ENCODE results near the gene BTBD18. TPM values are rescaled to one million over a fixed set of nuclear protein-coding genes. Genes with fewer than 3 reads are reported as not detected.

The BTBD18 gene
- total and polyA plus RNA-seq, 5 donors from 2014 or later: 0.20 to 0.61 (median 0.52) TPM; not detected in 1

DNA sequence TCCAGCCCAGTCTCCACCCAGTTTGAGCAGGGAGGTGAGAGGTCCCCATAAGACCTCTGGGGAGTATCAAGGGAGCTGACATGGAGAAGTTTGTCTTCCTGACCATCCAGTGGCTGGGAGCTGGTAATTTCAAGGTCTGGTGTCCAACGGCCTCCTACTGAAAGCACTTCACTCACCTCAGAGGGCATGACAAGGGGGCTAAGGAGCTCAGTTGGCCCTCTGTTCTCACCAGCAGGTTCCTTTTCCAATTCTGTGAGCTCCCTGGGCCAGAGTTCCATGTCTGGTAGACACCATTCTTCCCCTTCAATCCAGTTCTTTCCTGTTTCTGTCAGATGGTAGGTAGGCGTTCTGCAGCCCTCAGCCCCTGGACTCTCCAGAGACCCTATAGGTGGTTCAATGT, 7.3 kb downstream of the BTBD18 start:
- Mint-ChIP-seq H3K36me3 (peaks cover 14% of the 10 kb centered on the region), H3K9me3 (no peaks in the 10 kb centered on the region), H3K4me1 (peaks cover 17 to 49% (median 26%) of the 10 kb centered on the region in 4 donors), H3K4me3 (peak overlapping the region in 3 of 4 donors; percentile 31 to 86 (median 58)), H3K27me3 (peaks cover 4% of the 10 kb centered on the region), H3K27ac (peak overlapping the region; percentile 65 to 92 (median 80))
- H3K27ac ChIP-seq (ENCODE audit: insufficient read depth, low read length, poor library complexity, severe bottlenecking): no peak overlapping the region
- ATAC-seq (ENCODE audit: low read depth in 2 of 2) (no peak), DNase-seq (no peak)
- H3K36me3 ChIP-seq (ENCODE audit: control insufficient read depth, insufficient read depth, low read length): peaks cover 26% of the 10 kb centered on the region
- H3K9me3 ChIP-seq (ENCODE audit: control insufficient read depth in 2 of 2, low read length in 2 of 2): no peaks in the 10 kb centered on the region
- H3K4me1 ChIP-seq (ENCODE audit: control insufficient read depth, insufficient read depth, low read length, poor library complexity, severe bottlenecking): peaks cover 19% of the 10 kb centered on the region
- H3K27me3 ChIP-seq (ENCODE audit: control insufficient read depth, insufficient read depth, low read length): no peaks in the 10 kb centered on the region
- H3K4me3 ChIP-seq (ENCODE audit: low read depth, low read length): no peak overlapping the region

DNA sequence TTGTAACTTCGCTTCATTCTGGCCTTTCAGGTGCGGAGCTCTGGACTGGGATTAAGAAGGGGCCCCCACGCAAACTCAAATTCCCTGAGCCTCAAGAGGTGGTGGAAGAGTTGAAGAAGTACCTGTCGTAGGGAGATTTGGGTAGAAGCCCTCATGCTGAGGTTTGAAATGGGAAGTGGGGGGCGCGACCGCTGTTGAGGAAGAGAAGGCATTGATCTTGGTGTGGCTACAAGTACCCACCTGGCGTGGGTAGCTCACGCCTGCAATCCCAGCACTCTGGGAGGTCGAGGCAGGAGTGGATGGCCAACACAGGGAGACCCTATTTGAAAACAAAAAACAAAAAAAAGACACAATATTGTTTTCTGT, 9.5 kb downstream of the BTBD18 start:
- no peaks in the 10 kb centered on the region for H3K9me3 ChIP-seq (ENCODE audit: control insufficient read depth in 2 of 2, low read length in 2 of 2)
- Mint-ChIP-seq H3K27ac (peak overlapping the region; percentile 96 to 100 (median 97)), H3K36me3 (peaks cover 24% of the 10 kb centered on the region), H3K27me3 (peaks cover 4% of the 10 kb centered on the region), H3K4me1 (peaks cover 13 to 45% (median 26%) of the 10 kb centered on the region in 4 donors), H3K9me3 (no peaks in the 10 kb centered on the region), H3K4me3 (peak overlapping the region; percentile 91 to 99 (median 94))
- no peaks in the 10 kb centered on the region for H3K27me3 ChIP-seq (ENCODE audit: control insufficient read depth, insufficient read depth, low read length)
- peaks cover 19% of the 10 kb centered on the region for H3K4me1 ChIP-seq (ENCODE audit: control insufficient read depth, insufficient read depth, low read length, poor library complexity, severe bottlenecking)
- no peak for DNase-seq
- peak overlapping the region; percentile 88 for H3K4me3 ChIP-seq (ENCODE audit: low read depth, low read length)
- H3K36me3 ChIP-seq (ENCODE audit: control insufficient read depth, insufficient read depth, low read length): peaks cover 45% of the 10 kb centered on the region
- peak overlapping the region; percentile 91 for H3K27ac ChIP-seq (ENCODE audit: insufficient read depth, low read length, poor library complexity, severe bottlenecking)
- no peak for ATAC-seq (ENCODE audit: low read depth in 2 of 2)

DNA sequence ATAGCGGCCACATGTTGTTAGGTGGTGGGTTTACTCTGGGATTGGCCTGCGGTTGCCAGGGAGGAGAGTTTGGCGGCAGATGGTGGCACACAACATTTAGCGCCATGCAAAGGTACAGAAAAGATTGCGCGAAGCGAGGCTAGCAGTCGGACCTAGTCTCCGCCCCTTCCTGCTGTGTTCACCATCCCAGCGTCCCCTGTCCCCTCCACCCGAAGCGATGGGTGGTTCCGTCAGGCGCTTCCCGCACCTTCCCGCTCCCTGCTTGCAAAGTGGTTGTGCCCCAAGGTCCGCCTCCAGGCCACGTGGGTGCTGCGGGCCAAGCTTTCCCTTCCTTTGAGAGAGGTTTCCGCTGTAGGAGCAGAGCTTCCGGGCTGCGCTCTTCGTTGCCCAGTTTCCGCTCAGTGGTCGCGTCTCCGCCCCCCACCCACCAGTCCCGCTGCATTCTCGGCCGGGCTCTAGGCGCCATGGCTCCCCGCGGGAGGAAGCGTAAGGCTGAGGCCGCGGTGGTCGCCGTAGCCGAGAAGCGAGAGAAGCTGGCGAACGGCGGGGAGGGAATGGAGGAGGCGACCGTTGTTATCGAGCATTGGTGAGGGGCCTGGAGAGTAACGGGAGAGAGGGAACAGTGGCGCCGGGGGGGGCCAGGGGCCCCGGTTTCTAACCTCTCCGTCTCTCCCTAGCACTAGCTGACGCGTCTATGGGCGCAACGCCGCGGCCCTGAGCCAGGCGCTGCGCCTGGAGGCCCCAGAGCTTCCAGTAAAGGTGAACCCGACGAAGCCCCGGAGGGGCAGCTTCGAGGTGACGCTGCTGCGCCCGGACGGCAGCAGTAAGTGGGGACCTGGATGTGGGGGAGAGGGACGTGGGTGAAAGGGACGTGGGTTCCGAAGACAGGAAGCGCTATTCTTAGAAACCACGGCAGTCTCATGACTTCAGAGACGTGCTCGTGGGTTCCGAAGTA, 10.2 kb downstream of the BTBD18 start, which contains the start of gene SELENOH:
Gene SELENOH (plus strand): TSS at position 360 of the 955 bp plus-strand sequence. CDS start 105 bp downstream, at position 465.
- H3K9me3 Mint-ChIP-seq: no peaks in the 10 kb centered on the region
- peaks cover 19% of the 10 kb centered on the region for H3K4me1 ChIP-seq (ENCODE audit: control insufficient read depth, insufficient read depth, low read length, poor library complexity, severe bottlenecking)
- peak within 1 kb of the TSS; percentile 96 to 100 (median 97) for H3K27ac Mint-ChIP-seq
- H3K27me3 ChIP-seq (ENCODE audit: control insufficient read depth, insufficient read depth, low read length): no peaks in the 10 kb centered on the region
- DNase-seq: peak; percentile 86 to 97 (median 89)
- ATAC-seq (ENCODE audit: low read depth in 2 of 2): peak; percentile 81 to 83
- peaks cover 4% of the 10 kb centered on the region for H3K27me3 Mint-ChIP-seq
- peaks cover 23% of the 10 kb centered on the region for H3K36me3 Mint-ChIP-seq
- peak within 1 kb of the TSS; percentile 91 for H3K27ac ChIP-seq (ENCODE audit: insufficient read depth, low read length, poor library complexity, severe bottlenecking)
- H3K36me3 ChIP-seq (ENCODE audit: control insufficient read depth, insufficient read depth, low read length): peaks cover 45% of the 10 kb centered on the region
- H3K9me3 ChIP-seq (ENCODE audit: control insufficient read depth in 2 of 2, low read length in 2 of 2): no peaks in the 10 kb centered on the region
- H3K4me3 ChIP-seq (ENCODE audit: low read depth, low read length): peak within 1 kb of the TSS; percentile 88
- peaks cover 10 to 42% (median 26%) of the 10 kb centered on the region in 4 donors for H3K4me1 Mint-ChIP-seq
- H3K4me3 Mint-ChIP-seq: peak within 1 kb of the TSS; percentile 91 to 99 (median 94)

DNA sequence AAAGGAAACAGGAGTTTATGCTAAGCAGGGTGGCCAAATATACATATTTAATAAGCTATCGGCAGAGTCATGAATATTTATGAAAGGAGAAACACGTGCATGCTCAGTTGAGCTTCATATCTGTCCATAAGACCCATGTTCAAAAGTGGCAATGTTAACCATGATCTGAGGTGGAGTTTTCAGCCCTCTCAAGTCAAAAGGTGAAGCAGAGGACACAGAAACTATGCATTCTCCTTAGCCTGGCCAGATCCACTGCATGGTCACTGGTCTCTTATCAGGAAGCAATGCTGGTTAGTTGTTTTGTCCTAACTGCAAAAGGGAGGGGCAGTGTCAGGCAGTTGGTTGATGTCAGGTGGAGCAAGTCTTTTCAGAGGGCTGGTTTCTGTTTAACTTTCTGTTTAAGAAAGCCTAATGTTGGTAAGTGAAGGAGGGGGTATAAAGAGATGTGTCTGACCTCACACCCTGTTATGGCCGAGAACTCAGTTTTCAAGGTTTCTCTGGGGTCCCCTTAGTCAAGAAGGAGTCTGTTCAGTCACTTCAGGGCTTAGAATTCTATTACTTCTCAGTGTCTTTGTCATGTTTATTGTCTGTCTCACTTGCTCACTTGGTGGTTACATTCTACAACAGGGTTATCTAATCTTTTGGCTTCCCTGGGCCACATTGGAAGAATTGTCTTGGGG, 15.9 kb downstream of the BTBD18 start:
- Histone ChIP-seq H3K27ac (ENCODE audit: insufficient read depth, low read length, poor library complexity, severe bottlenecking) (no peak overlapping the region), H3K4me1 (ENCODE audit: control insufficient read depth, insufficient read depth, low read length, poor library complexity, severe bottlenecking) (peaks cover 4% of the 10 kb centered on the region), H3K9me3 (ENCODE audit: control insufficient read depth in 2 of 2, low read length in 2 of 2) (no peaks in the 10 kb centered on the region), H3K4me3 (ENCODE audit: low read depth, low read length) (no peak overlapping the region), H3K36me3 (ENCODE audit: control insufficient read depth, insufficient read depth, low read length) (peaks cover 24% of the 10 kb centered on the region), H3K27me3 (ENCODE audit: control insufficient read depth, insufficient read depth, low read length) (no peaks in the 10 kb centered on the region)
- Mint-ChIP-seq H3K4me3 (no peak overlapping the region), H3K36me3 (peaks cover 22% of the 10 kb centered on the region), H3K27me3 (no peaks in the 10 kb centered on the region), H3K4me1 (peaks cover 9 to 15% (median 12%) of the 10 kb centered on the region in 4 donors), H3K27ac (peak overlapping the region; percentile 33 to 75 (median 56)), H3K9me3 (no peaks in the 10 kb centered on the region)
- ATAC-seq (ENCODE audit: low read depth in 2 of 2): no peak
- DNase-seq: peak in 1 of 3 donors; percentile 46

DNA sequence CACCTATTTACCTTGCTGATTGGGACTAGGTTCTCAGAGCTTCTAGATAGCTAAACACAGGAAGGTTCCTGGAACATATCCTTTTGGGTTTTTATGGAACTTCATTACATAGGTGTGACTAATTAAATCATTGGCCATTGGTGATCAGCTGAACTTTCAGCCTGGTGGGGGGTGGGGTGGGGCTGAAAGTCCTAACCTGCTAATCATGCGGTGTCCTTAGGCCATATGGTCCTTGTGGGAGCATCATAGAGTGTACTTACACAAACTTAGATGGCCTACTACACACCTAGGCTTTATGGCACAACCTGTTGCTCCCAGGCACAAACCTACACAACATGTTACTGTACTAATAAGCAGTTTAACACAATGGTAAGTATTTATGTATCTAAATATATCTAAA, 19.0 kb downstream of the BTBD18 start:
- no peaks in the 10 kb centered on the region for H3K4me1 ChIP-seq (ENCODE audit: control insufficient read depth, insufficient read depth, low read length, poor library complexity, severe bottlenecking)
- ATAC-seq (ENCODE audit: low read depth in 2 of 2): no peak
- H3K9me3 Mint-ChIP-seq: no peaks in the 10 kb centered on the region
- peak overlapping the region in 2 of 3 donors; percentile 3 to 67 for H3K27ac Mint-ChIP-seq
- H3K27me3 ChIP-seq (ENCODE audit: control insufficient read depth, insufficient read depth, low read length): no peaks in the 10 kb centered on the region
- peaks cover 10% of the 10 kb centered on the region for H3K36me3 ChIP-seq (ENCODE audit: control insufficient read depth, insufficient read depth, low read length)
- H3K4me3 ChIP-seq (ENCODE audit: low read depth, low read length): no peak overlapping the region
- no peak overlapping the region for H3K27ac ChIP-seq (ENCODE audit: insufficient read depth, low read length, poor library complexity, severe bottlenecking)
- no peak for DNase-seq
- no peaks in the 10 kb centered on the region for H3K27me3 Mint-ChIP-seq
- peaks cover 11 to 25% (median 17%) of the 10 kb centered on the region in 4 donors for H3K4me1 Mint-ChIP-seq
- no peaks in the 10 kb centered on the region for H3K9me3 ChIP-seq (ENCODE audit: control insufficient read depth in 2 of 2, low read length in 2 of 2)
- H3K36me3 Mint-ChIP-seq: peaks cover 10% of the 10 kb centered on the region
- H3K4me3 Mint-ChIP-seq: no peak overlapping the region

DNA sequence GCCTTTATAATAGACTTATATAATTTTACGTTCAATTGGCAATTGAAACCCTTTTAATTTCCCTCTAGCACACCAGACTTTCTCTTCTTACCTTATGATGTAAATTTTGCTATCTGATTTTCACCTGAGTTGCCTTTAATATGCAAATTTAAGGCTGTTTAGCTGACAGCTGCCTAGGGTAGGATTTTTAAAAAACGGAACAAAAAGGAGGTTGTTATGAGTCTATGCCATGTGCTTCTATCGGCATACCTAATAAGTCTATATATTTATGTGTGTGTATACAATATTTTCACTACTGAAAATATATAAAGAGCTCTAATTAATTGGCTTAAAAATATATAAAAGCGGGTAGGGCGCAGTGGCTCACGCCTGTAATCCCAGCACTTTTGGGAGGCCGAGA, 22.1 kb downstream of the BTBD18 start:
- Mint-ChIP-seq H3K4me1 (peaks cover 11 to 18% (median 18%) of the 10 kb centered on the region in 4 donors), H3K9me3 (no peaks in the 10 kb centered on the region), H3K4me3 (no peak overlapping the region), H3K27me3 (no peaks in the 10 kb centered on the region), H3K27ac (peak overlapping the region in 1 of 3 donors; percentile 33), H3K36me3 (peaks cover 4% of the 10 kb centered on the region)
- Histone ChIP-seq H3K27ac (ENCODE audit: insufficient read depth, low read length, poor library complexity, severe bottlenecking) (no peak overlapping the region), H3K4me1 (ENCODE audit: control insufficient read depth, insufficient read depth, low read length, poor library complexity, severe bottlenecking) (no peaks in the 10 kb centered on the region), H3K4me3 (ENCODE audit: low read depth, low read length) (no peak overlapping the region), H3K36me3 (ENCODE audit: control insufficient read depth, insufficient read depth, low read length) (peaks cover 3% of the 10 kb centered on the region), H3K27me3 (ENCODE audit: control insufficient read depth, insufficient read depth, low read length) (no peaks in the 10 kb centered on the region), H3K9me3 (ENCODE audit: control insufficient read depth in 2 of 2, low read length in 2 of 2) (no peaks in the 10 kb centered on the region)
- DNase-seq: no peak
- no peak for ATAC-seq (ENCODE audit: low read depth in 2 of 2)

DNA sequence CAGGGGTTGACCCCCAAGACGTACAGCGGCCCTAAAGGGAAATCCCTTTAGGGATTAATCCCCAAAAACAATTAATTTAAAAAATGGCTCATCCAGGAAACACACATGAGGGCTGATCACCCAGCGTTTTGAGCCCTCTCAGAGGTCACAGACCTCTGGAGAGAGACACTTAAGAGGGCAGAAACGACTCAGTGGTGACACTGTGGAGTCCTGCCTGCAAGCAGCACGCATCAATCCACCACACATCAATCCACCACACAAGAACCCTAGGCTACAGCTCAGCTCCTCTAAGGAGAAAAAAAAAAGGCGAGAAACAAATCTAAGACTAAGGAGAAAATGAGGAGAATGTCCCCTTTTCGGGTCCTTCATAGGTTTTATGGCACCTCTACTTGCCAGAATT, 22.8 kb downstream of the BTBD18 start:
- H3K27ac Mint-ChIP-seq: peak overlapping the region in 2 of 3 donors; percentile 26 to 33
- H3K4me1 ChIP-seq (ENCODE audit: control insufficient read depth, insufficient read depth, low read length, poor library complexity, severe bottlenecking): no peaks in the 10 kb centered on the region
- H3K4me1 Mint-ChIP-seq: peaks cover 11 to 18% (median 18%) of the 10 kb centered on the region in 4 donors
- H3K27ac ChIP-seq (ENCODE audit: insufficient read depth, low read length, poor library complexity, severe bottlenecking): no peak overlapping the region
- H3K27me3 Mint-ChIP-seq: no peaks in the 10 kb centered on the region
- ATAC-seq (ENCODE audit: low read depth in 2 of 2) (no peak), DNase-seq (no peak)
- H3K9me3 Mint-ChIP-seq: no peaks in the 10 kb centered on the region
- no peaks in the 10 kb centered on the region for H3K9me3 ChIP-seq (ENCODE audit: control insufficient read depth in 2 of 2, low read length in 2 of 2)
- H3K27me3 ChIP-seq (ENCODE audit: control insufficient read depth, insufficient read depth, low read length): no peaks in the 10 kb centered on the region
- H3K36me3 Mint-ChIP-seq: peaks cover 4% of the 10 kb centered on the region
- H3K36me3 ChIP-seq (ENCODE audit: control insufficient read depth, insufficient read depth, low read length): no peaks in the 10 kb centered on the region
- no peak overlapping the region for H3K4me3 ChIP-seq (ENCODE audit: low read depth, low read length)
- no peak overlapping the region for H3K4me3 Mint-ChIP-seq
